Stimulated activated CD4-positive, alpha-beta T cell treated with anti-CD3 and anti-CD28 coated beads, Interleukin-1b, Interleukin-23, amount 100 ng/mL, for 48 hours (primary cell): ENCODE results near the gene MAP2K7.

Experiments
- DNase-seq: peaks from one replicate; pipeline ENCODE4 v3.0.0-alpha.2; 2020

MAP2K7 gene

GRCh38 chr19:7867092-7867844 lies 36.4 kb upstream of the MAP2K7 start:
- DNase-seq = no peak

GRCh38 chr19:7868326-7868670 lies 35.4 kb upstream of the MAP2K7 start:
- DNase-seq = no peak

- peak; percentile 81 for DNase-seq
Observed at GRCh38 chr19:7868671-7869452, 34.8 kb upstream of the MAP2K7 start.

- DNase-seq = peak; percentile 81
Observed at GRCh38 chr19:7869453-7869909, 34.2 kb upstream of the MAP2K7 start.

DNA sequence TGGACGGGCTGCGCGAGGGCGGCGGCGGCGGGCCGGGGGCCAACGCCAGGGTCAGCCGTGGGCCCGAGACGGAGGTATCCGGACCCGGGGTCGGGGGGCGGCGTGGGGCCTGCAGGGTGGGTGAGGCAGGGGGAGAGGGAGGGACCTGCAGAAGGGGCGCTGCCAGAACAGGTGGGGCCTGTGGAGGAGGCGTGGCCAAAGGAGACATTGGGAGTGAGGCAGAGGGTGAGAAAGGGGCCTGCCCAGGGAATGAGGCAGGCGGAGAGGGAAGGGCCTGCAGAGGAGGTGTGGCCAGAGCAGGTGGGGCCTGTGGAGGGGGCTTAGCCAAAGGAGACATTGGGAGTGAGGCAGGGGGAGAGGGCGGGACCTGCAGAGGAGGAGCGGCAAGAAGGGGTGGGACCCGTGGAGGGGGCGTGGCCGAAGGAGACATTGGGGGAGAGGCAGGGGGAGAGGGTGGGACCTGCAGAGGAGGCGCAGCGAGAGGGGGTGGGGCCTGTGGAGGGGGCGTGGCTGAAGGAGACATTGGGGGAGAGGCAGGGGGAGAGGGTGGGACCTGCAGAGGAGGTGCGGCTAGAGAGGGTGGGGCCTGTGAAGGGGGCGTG lies 33.7 kb upstream of the MAP2K7 start:
- peak; percentile 77 for DNase-seq

- peak; percentile 85 for DNase-seq
Observed at GRCh38 chr19:7870571-7871436, 32.9 kb upstream of the MAP2K7 start.

DNA sequence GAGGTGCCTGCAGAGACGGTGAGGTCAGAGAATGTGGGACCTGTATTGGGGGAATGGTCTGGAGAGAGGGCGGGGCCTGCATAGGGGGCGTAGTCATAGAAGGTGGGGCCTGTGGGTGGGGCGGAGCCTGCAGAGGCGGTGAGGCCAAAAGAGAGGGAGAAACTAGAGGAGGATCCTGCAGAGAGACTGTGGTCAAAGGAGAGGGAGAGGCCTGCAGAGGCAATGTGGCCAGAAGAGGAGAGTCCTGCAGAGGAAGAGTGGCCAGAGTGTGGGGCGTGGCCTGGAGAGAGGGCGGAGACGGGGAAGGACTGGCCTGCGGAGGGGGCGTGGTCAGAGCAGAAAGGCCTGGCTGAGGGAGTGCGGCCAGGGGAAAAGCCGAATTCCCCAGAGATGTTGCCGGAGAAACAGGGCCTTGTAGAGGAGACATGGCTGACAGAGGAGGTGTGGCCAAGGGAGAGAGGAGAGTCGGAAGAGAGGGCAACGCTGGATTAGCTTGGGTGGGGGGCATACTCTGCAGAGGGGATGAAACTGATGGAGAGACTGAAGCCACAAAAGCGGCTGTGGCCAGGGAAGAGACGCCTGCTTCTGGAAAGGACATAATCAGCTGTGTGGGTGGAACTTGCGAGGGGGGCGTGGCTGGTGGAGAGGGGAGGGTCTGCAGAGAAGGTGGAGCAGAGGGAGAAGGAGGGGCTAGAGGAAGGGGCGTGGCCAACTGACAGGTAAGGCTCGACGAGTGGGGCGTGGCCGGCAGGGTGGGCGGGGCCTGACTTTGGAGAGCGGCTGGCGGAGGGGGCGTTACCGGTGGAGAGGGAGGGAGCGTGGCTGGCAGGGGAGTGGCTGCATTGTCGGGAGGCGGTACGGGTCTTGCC lies 32.0 kb upstream of the MAP2K7 start:
- peak; percentile 94 for DNase-seq

DNA sequence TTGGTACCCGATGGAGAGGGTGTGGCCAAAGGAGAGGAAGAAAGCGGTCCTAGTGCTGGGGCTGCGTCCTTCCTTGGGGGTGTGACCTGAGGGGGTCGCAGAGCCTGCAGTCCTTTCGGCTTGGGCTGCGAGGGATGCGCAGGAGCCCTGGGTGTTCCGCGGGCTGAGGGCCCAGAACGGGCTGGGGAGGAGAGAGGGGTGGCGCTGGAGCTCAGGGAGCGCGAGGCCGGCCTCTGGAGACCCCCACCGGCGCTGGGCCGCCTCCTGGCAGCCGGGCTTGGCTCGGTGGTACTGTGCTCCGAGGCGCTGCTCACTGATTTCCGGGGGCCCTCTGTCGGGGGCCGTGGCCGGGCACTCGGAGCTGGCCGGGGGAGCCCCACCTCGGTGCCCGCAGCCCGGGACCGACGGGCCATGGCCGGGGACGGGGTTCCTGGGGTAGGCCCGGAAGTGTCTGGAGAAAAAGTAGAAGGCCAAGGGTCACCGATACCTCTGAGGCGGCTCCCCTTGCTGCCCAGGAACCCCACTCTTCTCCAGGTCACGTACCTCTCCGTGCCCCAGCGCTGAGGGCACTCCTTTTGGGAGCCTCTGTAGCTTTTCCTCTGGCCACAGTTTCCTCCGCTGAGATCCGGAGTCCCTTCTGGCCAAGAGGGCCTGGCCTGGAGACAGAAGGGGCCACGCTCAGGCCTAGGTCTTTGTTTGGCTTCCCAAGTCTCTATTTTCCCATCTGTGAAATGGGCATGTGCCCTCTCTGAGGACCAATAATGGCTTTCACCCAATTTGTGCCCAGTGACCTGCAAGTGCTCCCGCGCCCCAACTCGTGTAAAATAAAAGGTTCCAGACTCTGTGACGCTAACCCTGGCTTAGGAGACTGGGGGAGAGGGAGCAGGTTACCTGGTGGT lies 31.1 kb upstream of the MAP2K7 start:
- no peak for DNase-seq

GRCh38 chr19:7873304-7874075 lies 30.2 kb upstream of the MAP2K7 start:
- DNase-seq = no peak

- DNase-seq = no peak
Observed at GRCh38 chr19:7874076-7874896, 29.4 kb upstream of the MAP2K7 start, which contains the start of gene PRR36. PRR36 (minus strand) TSS chr19:7874390; CDS start chr19:7873689, 701 bp downstream.

- no peak for DNase-seq
Observed at GRCh38 chr19:7874897-7875273, 28.8 kb upstream of the MAP2K7 start.

GRCh38 chr19:7877249-7877836 lies 26.3 kb upstream of the MAP2K7 start:
- no peak for DNase-seq

DNA sequence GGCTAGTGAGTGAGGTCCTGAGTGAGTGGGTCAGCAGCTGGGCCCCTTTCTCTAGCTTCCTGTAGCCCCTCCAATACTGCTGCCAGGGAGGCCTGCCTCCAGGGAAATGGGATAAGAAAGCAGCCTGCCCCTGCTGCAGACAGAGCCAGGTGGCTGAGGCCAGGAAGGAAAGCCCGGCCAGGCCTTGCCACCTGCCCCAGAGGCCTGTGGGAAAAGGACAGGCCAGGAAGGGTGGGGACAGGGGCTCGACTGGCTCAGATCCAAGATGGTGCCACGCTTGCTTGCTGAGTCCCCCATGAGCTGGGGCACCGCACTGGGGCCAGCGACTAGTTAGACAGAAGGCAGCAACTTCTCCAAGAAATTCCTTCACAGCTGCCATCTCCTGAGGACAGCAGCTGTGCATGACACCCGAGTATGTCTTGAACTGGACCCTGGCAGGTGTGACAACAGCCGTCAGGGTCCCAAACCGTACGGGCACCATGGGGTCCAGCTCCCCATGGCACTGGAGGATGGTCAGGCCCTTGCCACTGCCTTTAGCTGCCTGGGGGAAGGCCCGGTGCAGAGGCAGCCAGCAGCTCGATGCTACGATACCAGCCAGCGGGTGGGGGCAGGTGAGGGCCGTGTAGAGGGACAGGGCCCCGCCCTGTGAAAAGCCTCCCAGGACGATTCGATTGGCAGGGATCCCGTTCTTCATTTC lies 24.4 kb upstream of the MAP2K7 start:
- no peak for DNase-seq

DNA sequence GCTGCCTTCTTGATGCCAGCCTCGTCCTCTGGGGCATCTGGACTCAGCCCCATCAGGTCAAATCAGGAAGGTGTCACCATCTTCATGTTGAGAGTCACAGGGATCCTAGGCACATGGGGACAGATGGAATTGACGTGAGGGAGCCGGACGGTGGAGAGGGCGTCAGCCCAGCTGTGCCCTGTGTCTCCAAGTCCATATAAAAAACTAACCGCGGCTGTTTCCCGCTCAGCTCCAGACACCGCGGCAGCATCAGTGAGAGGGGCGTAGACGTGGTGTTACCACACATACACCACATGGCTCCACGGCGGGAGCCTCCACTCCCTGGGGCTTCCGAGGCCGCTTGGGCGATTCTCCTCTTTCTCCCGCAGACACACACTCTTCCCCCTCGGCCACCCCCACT lies 23.8 kb upstream of the MAP2K7 start:
- DNase-seq = no peak

GRCh38 chr19:7881910-7882309 lies 21.8 kb upstream of the MAP2K7 start:
- no peak for DNase-seq

- no peak for DNase-seq
Observed at GRCh38 chr19:7883105-7883504, 20.6 kb upstream of the MAP2K7 start.

- DNase-seq = no peak
Observed at GRCh38 chr19:7883796-7884570, 19.7 kb upstream of the MAP2K7 start.
